Skeletal muscle cell (primary cell): ENCODE results near the gene SLC22A31.
"Not testable (repeated sequence)": the region's sequence is repeated elsewhere in the genome, so short reads cannot be mapped to it uniquely, and the experiment has no call there.

Source experiments
- DNase-seq: peaks from one replicate; pipeline ENCODE4 v3.0.0-alpha.2; 2010; ENCODE audit warnings: low read depth
- H3K4me3 ChIP-seq: 2 replicates; pipeline ENCODE4 v1.5.1; 2011; ENCODE audit warnings: low read depth, mild to moderate bottlenecking, control low read depth, low read length, moderate library complexity

SLC22A31 gene

GRCh38 chr16:89195521-89196171 is 4.7 kb downstream of the SLC22A31 start:
- DNase-seq = no peak
- H3K4me3 ChIP-seq = no peak overlapping the region

- no peak for DNase-seq
- no peak overlapping the region for H3K4me3 ChIP-seq
Measured at GRCh38 chr16:89194340-89195311, 5.7 kb downstream of the SLC22A31 start.

GRCh38 chr16:89193576-89194293 is 6.6 kb downstream of the SLC22A31 start:
- peak overlapping the region; percentile 36 for H3K4me3 ChIP-seq

GRCh38 chr16:89192956-89193575 is 7.3 kb downstream of the SLC22A31 start:
- H3K4me3 ChIP-seq = peak overlapping the region; percentile 36
- peak; percentile 65 for DNase-seq

More at GRCh38 chr16:89193576-89194293, 6.6 kb downstream of the SLC22A31 start:
- DNase-seq = no peak

- H3K4me3 ChIP-seq = peak overlapping the region; percentile 60
- DNase-seq = peak; percentile 70
Measured at GRCh38 chr16:89192186-89192955, 8.0 kb downstream of the SLC22A31 start.

- peak overlapping the region; percentile 60 for H3K4me3 ChIP-seq
- no peak for DNase-seq
Measured at GRCh38 chr16:89191901-89192185, 8.5 kb downstream of the SLC22A31 start.

- DNase-seq = no peak
Measured at GRCh38 chr16:89191033-89191900, 9.1 kb downstream of the SLC22A31 start.

GRCh38 chr16:89190150-89190958 is 10.0 kb downstream of the SLC22A31 start:
- DNase-seq = no peak
- H3K4me3 ChIP-seq = no peak overlapping the region

More at GRCh38 chr16:89191033-89191900, 9.1 kb downstream of the SLC22A31 start:
- peak overlapping the region; percentile 33 for H3K4me3 ChIP-seq

- no peak for DNase-seq
Measured at GRCh38 chr16:89189358-89190025, 10.8 kb downstream of the SLC22A31 start.

GRCh38 chr16:89188471-89189357 is 11.6 kb downstream of the SLC22A31 start:
- not testable (repeated sequence) for DNase-seq, H3K4me3 ChIP-seq

More at GRCh38 chr16:89189358-89190025, 10.8 kb downstream of the SLC22A31 start:
- no peak overlapping the region for H3K4me3 ChIP-seq

- no peak for DNase-seq
- no peak overlapping the region for H3K4me3 ChIP-seq
Measured at GRCh38 chr16:89187770-89188392, 12.5 kb downstream of the SLC22A31 start.

- H3K4me3 ChIP-seq = no peak overlapping the region
- DNase-seq = no peak
Measured at GRCh38 chr16:89187032-89187769, 13.1 kb downstream of the SLC22A31 start.

- not testable (repeated sequence) for H3K4me3 ChIP-seq, DNase-seq
Measured at GRCh38 chr16:89186593-89187031, 13.7 kb downstream of the SLC22A31 start.

- not testable (repeated sequence) for H3K4me3 ChIP-seq, DNase-seq
Measured at GRCh38 chr16:89185887-89186592, 14.3 kb downstream of the SLC22A31 start.
